Fibroblast of lung (primary cell): ENCODE data around the gene PLCL1. TPM values are rescaled to one million over a fixed set of nuclear protein-coding genes. Genes with fewer than 3 reads are reported as not detected.
A peak's percentile ranks its signal among the peaks of the same experiment; 100 is the strongest.

ENCODE experiments used
- DNase-seq, 2 donors: peaks; one replicate each; pipeline versions ENCODE4 v3.0.0 to v3.0.0-alpha.2; 2010; ENCODE audit warnings: low read depth in 2 of 2
- H2AFZ ChIP-seq: 2 replicates; pipeline ENCODE4 v1.5.1; 2012; ENCODE audit warnings: low read length, control low read depth, inconsistent platforms
- H3K27ac ChIP-seq: 2 replicates; pipeline ENCODE4 v1.5.1; 2011; ENCODE audit warnings: low read length, control low read depth; ENCODE audit not compliant: insufficient read depth
- H3K27me3 ChIP-seq: 2 replicates; pipeline ENCODE4 v1.5.1; 2011; ENCODE audit warnings: mild to moderate bottlenecking, low read length; ENCODE audit not compliant: control insufficient read depth, insufficient read depth
- H3K36me3 ChIP-seq: 2 replicates; pipeline ENCODE4 v1.5.1; 2011; ENCODE audit warnings: low read length; ENCODE audit not compliant: control insufficient read depth, insufficient read depth
- H3K4me1 ChIP-seq: 2 replicates; pipeline ENCODE4 v1.5.1; 2011; ENCODE audit warnings: low read length; ENCODE audit not compliant: control insufficient read depth, insufficient read depth; ENCODE audit errors: extremely low read depth
- H3K4me2 ChIP-seq: 2 replicates; pipeline ENCODE4 v1.5.1; 2011; ENCODE audit warnings: low read length, control low read depth; ENCODE audit not compliant: insufficient read depth; ENCODE audit errors: extremely low read depth
- H3K4me3 ChIP-seq, 4 experiments: fragments of 200-600 bp in 1 of 4; sonication (generic) in 1 of 4; replicated peaks in 1 of 4; 2 replicates each; pipeline ENCODE4 v1.5.1; 2011 to 2016; ENCODE audit warnings: low read length in 4 of 4, low read depth in 3 of 4, mild to moderate bottlenecking in 3 of 4, control low read depth in 2 of 4, inconsistent platforms in 1 of 4, mixed read lengths in 1 of 4; ENCODE audit not compliant: insufficient read depth in 1 of 4; ENCODE audit errors: control extremely low read depth in 1 of 4
- H3K79me2 ChIP-seq: 2 replicates; pipeline ENCODE4 v1.5.1; 2012; ENCODE audit warnings: mild to moderate bottlenecking, low read length, inconsistent platforms; ENCODE audit not compliant: control insufficient read depth, insufficient read depth
- H3K9ac ChIP-seq: 2 replicates; pipeline ENCODE4 v1.5.1; 2011; ENCODE audit warnings: mild to moderate bottlenecking, low read length, control low read depth; ENCODE audit not compliant: insufficient read depth
- H3K9me3 ChIP-seq: 2 replicates; pipeline ENCODE4 v1.5.1; 2012; ENCODE audit warnings: low read depth, low read length; ENCODE audit not compliant: control insufficient read depth, insufficient read depth
- H4K20me1 ChIP-seq: 2 replicates; pipeline ENCODE4 v1.5.1; 2011; ENCODE audit warnings: low read length; ENCODE audit not compliant: control insufficient read depth, insufficient read depth; ENCODE audit errors: extremely low read depth
- CTCF ChIP-seq, 2 donors: IDR thresholded peaks in 1 of 2; conservative IDR thresholded peaks in 1 of 2; 1 replicate in 1 of 2; 2 replicates in 1 of 2; pipeline ENCODE4 v1.5.1; 2011 to 2012; ENCODE audit warnings: low read length in 2 of 2, control low read depth in 1 of 2, inconsistent platforms in 1 of 2, low read depth in 1 of 2, mild to moderate bottlenecking in 1 of 2
- EZH2 ChIP-seq: IDR thresholded peaks from 2 replicates; pipeline ENCODE4 v1.5.1; 2012; ENCODE audit warnings: low read length, control low read depth, mild to moderate bottlenecking; ENCODE audit errors: missing control alignments
- polyA plus RNA-seq, 2 donors: library from polyadenylated mRNA; depleted of rRNA in 1 of 2; stranded (reverse) in 1 of 2; unstranded in 1 of 2; fragments of >200 nt; gene quantifications; 2 replicates each; pipeline ENCODE4 v1.2.1, GENCODE V29; 2011 to 2012; ENCODE audit warnings: missing spikeins in 1 of 2
- total RNA-seq: library from RNA; depleted of rRNA; stranded (reverse); fragments of >200 nt; gene quantifications from 2 replicates; pipeline ENCODE4 v1.2.1, GENCODE V29; 2014

The PLCL1 gene
- total and polyA plus RNA-seq, 2 donors (not counting 1 experiment from before 2014, with no cell fraction given): 0.48 to 0.83 TPM

- Histone ChIP-seq H3K9me3 (no peaks in the 10 kb centered on the region), H3K36me3 (no peaks in the 10 kb centered on the region), H3K27ac (peak overlapping the region; percentile 18), H4K20me1 (no peaks in the 10 kb centered on the region), H3K27me3 (no peaks in the 10 kb centered on the region), H2AFZ (peak overlapping the region; percentile 58), H3K79me2 (no peaks in the 10 kb centered on the region), H3K4me3 (peak overlapping the region in 3 of 4 experiments; percentile 4 to 42 (median 18)), H3K9ac (no peak overlapping the region), H3K4me2 (peak overlapping the region; percentile 36), H3K4me1 (no peaks in the 10 kb centered on the region)
- peak; percentile 48 to 81 for DNase-seq
- TF ChIP-seq CTCF (conservative IDR thresholded peaks at IDR 0.05 in 1 of 2, IDR thresholded peaks at IDR 0.05 in 1 of 2; ENCODE audit: low read depth in 1 of 2, low read length in 2 of 2) (no peak), EZH2 (no peak)
Observed at GRCh38 chr2:197838036-197838435, 33.6 kb downstream of the PLCL1 start.

GRCh38 chr2:197838579-197838978 lies 34.2 kb downstream of the PLCL1 start:
- no peaks in the 10 kb centered on the region for H4K20me1 ChIP-seq
- H2AFZ ChIP-seq: peak overlapping the region; percentile 58
- DNase-seq: no peak
- no peaks in the 10 kb centered on the region for H3K27me3 ChIP-seq
- H3K9ac ChIP-seq: no peak overlapping the region
- H3K4me3 ChIP-seq: peak overlapping the region; percentile 4 to 42 (median 18)
- peak overlapping the region; percentile 1 for H3K27ac ChIP-seq
- peak overlapping the region; percentile 36 for H3K4me2 ChIP-seq
- H3K79me2 ChIP-seq: no peaks in the 10 kb centered on the region
- H3K9me3 ChIP-seq: no peaks in the 10 kb centered on the region
- no peaks in the 10 kb centered on the region for H3K36me3 ChIP-seq
- no peaks in the 10 kb centered on the region for H3K4me1 ChIP-seq
- no peak for TF ChIP-seq EZH2
- no peak for TF ChIP-seq CTCF (conservative IDR thresholded peaks at IDR 0.05 in 1 of 2, IDR thresholded peaks at IDR 0.05 in 1 of 2; ENCODE audit: low read depth in 1 of 2, low read length in 2 of 2)

- no peak overlapping the region for H3K4me2 ChIP-seq
- H3K4me3 ChIP-seq: no peak overlapping the region
- H3K9ac ChIP-seq: no peak overlapping the region
- H3K36me3 ChIP-seq: no peaks in the 10 kb centered on the region
- H4K20me1 ChIP-seq: no peaks in the 10 kb centered on the region
- H3K79me2 ChIP-seq: no peaks in the 10 kb centered on the region
- TF ChIP-seq CTCF (conservative IDR thresholded peaks at IDR 0.05 in 1 of 2, IDR thresholded peaks at IDR 0.05 in 1 of 2; ENCODE audit: low read depth in 1 of 2, low read length in 2 of 2): no peak
- TF ChIP-seq EZH2: no peak
- H3K4me1 ChIP-seq: no peaks in the 10 kb centered on the region
- DNase-seq: no peak
- H3K27ac ChIP-seq: no peak overlapping the region
- no peaks in the 10 kb centered on the region for H3K9me3 ChIP-seq
- H2AFZ ChIP-seq: no peak overlapping the region
- no peaks in the 10 kb centered on the region for H3K27me3 ChIP-seq
Observed at GRCh38 chr2:197839327-197839726, 34.9 kb downstream of the PLCL1 start.
